ENCODE results near the gene SF1.

Gene SF1

DNA sequence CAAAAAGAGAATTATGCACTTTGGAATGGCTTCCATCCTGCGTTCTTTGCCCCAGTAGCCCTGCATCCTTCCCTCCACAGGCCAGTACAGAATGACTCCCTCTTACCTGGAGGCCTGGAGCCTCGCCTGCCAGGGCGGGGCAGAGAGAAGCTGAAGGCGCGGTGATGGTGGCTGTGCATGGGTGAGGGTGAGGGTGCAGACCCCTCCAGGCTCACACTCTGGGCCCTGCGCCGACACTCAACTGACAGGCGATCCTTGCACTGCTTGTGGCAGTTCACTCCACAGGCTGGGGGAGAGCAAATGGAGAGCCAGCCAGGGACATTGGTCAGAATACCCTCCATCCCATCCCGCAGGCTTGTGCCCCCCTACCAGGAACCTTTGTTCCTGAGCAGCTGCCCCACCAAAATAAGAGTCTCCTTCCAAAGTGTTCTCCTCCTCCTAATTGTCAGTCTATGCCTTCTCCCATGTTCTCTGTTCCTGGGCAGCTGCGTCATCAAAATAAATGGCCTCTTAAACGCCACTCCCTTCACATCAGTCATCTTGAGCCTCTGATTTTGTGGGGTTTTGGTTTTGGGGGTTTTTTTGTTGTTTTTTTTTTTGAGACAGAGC, 49.5 kb downstream of the SF1 start:
- no peak for DNase-seq

DNA sequence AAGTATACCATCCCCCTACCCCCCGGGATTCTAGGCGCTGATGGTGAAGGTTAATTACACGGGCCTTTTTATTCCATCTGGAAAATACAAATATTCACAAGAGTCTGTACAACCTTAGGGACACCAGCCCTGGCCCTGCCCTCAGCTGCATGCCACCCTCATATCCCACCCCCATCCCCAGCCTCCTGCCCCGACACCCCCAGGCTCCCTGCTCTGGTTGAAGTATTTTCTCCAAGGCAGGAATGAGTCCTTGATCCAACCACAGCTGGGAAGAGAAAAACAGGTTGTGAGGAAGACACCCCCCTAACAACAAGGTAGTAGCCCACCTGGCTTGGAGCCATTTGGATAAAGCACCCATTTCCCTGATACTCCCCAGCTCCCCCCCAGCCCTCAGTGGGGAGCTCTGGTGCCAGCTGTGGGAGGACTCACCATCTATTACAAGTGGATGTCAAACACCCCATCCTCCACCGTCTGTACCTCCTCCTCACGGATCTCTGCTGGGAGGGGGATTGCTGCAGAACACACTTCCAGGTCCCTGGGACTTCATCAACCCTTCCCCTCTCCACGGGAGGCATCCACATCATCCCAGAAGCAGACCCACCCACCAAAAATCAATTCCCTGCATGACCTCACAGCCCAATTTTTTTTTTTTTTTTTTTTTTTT, 51.3 kb downstream of the SF1 start:
- no peak for DNase-seq

DNA sequence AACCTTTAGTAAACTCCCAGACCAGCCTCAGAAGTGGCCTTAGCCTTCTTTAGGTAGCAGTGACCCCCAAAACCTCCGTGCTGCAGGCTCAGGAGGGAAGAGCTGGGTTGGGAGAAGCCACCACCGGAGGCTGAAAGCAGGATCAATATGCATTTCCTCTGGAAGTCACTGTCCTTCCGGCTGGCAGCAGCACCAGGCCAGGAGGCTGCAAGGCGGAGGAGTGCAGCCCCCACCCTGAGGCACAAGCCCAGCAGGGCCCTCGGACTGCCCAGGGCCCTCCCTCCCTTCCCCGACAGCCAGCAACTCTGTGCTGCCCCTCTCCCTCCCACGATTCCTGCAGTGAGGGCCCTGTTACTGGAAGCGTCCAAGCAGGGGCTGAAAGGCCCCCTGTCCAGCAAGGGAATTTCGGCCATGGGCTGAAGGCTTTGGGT, 52.1 kb downstream of the SF1 start:
- no peak for DNase-seq

DNA sequence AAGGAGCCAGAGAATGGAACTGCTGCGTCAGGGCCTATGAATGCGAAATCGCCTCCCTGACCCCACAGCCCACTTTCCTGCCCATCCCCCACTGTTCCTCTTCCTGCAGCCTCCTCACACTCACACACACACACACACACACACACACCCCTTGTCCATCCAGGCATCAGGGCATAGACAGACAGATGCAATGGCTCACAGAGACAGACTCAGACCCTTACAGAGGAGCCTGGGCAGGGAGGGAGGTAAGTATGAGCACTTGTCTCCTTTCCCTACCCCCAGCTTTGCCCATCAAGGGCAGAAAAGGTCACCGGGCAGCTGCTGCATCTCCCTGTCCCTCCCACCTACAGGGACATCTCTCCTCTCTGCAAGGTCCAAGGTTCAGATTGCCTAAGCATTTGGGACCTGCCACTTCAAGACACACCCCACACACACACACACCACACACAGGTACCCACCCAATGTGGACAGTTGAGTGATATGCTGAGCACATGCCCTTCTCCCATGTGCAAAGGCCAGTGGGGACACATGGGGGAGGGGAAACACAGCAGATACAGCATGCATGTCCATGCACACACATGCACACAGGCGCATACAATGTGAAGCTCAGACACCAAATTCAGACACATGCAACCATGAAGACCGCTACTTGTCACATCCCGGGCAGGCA, 53.3 kb downstream of the SF1 start:
- DNase-seq = no peak

DNA sequence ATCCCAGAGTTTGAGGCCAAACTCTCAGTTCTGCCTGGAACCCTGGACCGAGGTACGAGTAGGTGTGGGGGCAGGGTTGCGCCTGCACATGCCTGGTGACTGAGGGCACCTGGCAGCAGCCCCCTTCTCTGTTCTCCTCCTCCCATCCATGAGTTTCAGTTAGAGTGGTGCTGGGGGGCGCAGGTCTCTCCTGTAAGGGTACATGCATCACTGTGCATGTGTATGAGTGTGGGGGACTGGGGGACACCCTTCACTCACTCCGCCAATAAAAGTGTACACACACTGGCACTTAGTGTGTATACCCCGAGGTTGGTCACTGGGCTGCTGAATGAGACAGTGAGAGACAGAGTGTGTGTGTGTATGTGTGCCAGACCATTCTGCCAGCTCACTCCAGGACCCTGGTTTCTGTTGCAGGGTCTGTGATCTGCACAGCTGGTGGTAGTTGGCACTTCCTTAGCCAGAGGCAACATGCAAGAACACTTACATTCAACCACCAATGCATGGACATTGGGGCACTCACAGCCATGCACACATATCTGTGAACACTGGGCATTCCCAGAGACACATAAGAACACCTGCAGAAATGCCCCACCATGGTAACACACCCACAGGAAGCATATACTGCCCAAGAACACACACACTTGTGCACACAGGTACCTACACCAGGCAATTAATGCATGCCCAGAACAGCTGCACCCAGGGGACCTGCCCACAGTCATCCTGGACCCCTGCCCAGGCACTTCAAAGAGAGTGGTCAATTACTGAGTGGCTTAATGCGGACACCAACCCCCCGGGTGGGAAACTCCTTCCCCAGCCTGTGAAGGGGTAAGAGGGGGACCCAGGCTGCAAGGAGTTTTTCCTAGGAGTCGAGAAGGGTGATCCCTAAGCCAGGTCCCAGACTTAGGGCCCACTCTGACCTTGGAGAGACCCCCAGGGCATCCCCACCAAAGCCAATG, 54.2 kb downstream of the SF1 start:
- no peak for DNase-seq

DNA sequence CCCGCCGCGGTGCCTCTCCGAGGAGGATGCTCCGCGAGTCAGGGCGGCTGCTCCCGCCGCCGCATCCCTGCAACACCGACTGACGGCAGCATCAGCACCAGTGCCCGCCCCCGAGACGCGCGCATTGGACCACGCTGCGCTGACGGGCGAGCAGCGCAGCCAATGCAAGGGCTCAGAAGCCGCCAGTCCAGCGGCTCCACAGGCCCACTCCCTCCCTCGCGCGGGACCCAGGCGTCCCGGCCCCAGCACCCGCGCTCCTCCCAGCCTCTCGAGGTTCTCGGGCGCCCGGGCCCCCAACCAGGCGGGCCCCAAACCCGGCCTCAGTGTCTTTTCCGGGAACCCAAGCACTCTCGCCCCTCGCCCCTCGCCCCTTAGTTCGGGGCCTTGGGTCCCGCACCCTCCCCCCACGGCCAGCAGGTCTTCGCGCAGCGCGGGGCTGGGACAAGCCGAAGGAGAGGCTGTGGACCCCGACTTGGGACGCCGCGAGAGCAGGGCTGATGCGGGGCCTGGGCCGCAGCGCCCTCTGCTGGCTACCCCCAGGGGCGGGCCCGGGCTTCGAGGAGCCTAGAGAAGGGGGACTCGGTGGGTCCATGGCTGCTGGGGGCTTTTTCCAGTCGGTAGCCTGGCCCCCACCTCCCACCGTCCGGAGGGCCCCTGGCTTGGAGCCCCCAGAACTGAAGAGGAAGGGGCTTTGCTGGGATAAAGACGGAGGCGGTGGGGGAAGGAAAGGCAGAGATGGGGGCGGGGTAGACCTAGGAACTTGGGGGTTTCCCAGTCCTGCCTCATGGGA, 55.0 kb downstream of the SF1 start, which contains the start of gene NRXN2:
Gene NRXN2, minus strand, starts transcription at position 81 of the 790 bp plus-strand sequence. CDS start 9,498 bp downstream, outside the sequence.
- DNase-seq = peak; percentile 29 to 96 (median 89)

DNA sequence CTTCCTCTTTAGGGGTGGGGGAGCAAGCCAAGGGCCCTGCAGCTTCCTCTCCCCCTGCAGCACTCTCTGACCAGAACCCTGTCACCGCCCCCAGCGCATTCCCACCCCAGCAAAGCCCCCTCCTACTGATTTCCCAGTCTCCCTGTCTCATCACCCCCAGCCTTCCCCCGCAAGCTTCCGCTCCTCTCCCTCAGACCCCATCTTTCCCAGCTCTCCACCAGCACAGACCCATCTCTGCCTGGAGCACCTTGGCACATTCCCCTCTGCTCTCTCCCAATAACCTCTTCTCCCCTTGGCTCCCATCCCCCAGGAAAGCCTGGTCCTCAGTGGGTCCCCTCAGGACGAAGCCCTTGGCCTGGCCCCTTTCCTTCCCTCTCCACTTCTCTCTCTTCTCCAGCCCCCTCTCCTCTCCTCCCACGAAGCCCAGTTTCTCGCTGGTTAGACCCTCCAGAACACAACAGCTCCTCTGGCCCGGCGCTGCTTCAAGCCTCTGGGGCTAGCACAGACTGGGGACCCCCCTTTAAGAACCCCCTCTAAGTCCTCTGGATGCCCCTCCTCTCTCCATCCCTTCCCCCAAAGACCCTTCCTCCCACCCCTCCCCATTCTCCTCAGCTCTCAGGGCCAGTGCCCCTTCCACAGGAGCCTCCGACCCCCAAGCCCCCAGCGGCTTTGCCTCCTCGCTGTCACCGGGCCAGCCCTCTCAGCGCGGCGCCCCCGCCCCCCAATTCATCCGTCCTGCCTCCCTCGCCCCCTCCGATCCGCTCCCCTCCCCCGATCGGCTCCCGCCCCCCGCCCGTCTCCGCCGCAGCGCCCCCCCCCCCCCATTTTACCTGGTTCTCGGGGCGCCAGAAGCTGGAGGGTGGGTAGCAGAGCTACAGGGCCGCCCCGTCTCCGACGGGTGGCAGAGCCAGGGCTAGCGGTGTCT, 55.9 kb downstream of the SF1 start:
- DNase-seq = no peak

DNA sequence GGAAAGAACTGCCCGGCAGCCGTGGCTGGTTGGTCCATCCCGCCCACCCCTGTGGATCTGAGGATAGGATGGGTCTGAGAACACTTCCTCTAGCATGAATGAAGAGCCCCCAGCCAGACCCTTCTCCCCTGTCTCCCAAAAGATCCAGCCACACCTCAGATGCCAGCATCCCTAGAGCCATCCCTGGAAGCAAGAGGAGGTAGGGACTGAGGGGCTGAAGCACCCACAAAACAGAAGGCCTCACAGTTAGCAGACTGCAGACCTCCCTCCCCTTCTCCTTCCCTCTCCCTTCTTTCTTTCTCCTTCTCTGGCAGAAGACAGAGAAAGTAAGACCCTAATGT, 57.0 kb downstream of the SF1 start:
- DNase-seq = no peak

DNA sequence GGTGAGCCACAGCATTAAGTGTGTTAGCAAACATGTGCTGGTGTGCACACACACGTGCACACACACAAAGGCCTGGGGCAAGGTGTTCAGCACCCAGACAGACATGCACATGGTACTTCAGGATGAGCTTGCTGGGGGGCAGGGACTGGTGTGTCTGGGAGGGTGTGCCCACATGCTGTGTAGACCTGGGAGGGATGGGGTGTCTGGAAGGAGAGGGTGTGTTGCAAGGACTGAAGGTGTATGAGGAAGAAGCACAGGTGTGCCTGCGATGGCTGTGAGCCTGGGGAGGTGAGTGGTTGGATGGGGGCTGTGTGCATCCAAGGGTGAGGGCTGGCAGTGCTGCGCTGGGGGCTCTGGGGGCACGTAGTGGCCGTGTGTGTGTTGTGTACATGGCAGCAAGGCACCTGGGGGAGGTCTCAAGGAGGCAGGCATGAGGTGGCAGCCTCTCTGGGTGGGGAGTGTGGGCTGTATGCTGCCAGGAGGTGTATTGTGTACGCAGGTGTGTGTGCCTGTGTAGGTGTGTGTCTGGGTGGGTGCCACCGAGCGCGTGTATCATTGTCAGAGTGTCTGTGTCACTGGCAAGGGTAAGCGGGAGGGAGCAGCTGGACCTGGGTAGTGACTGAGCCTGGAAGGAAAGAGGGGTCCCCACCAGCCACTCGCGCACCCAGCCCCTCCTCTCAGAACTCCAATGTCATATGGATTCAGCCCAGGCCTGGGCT, 57.5 kb downstream of the SF1 start:
- DNase-seq = no peak

DNA sequence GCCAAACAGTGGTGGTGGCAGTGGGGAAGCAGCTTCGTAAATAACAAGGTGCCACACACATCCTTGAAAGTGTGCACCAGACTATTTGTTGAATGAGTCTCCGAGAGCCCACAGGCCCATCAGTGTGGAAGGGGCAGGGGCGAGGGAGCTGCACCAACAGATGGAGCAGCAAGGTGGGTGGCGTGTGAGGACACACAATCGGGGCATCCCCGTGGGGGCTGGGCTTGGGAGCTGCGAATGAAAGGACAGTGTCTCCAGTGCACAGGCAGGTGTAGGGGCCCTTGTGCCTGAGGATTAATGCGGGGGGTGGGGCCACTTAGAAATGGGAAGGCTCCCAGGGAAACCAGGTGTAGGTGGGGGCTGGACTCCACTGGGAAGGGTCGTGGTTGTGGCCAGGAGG, 58.2 kb downstream of the SF1 start:
- DNase-seq = no peak

DNA sequence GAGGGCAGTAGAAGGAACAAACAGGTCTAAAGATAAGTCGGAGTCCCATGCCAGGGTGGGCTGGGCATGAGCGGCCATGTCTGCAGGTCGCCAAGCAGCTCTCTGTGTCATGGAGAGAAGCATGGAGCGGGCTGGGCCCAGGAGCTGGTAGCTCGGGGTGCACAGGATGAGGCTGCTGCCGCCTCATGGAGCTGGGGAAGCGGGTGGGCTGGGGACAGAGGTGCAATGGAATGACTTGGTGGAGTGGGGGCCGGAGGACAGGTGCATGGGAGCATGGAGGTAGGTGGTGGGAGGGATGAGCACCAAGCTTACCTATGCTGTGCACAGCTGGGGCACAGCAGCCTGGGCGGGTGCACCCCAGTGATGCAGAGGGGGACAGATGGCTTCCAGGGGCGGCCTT, 58.9 kb downstream of the SF1 start:
- DNase-seq = no peak

DNA sequence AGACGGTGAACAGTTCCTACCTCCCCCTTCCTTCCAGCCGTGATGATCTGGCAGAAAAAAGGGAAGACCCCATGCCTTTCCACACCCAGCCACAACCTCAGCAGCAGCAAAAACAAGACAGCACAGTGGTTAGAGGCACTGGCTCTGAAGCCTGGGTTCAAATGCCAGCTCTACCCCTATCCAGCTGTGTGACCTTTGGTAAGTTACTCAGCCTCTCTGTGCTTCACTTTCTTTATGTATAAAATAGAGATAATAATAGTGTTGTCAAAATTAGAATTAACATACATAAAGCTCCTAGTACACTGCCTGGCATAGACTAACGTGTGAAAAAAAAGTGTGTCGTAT, 59.6 kb downstream of the SF1 start:
- DNase-seq = no peak

DNA sequence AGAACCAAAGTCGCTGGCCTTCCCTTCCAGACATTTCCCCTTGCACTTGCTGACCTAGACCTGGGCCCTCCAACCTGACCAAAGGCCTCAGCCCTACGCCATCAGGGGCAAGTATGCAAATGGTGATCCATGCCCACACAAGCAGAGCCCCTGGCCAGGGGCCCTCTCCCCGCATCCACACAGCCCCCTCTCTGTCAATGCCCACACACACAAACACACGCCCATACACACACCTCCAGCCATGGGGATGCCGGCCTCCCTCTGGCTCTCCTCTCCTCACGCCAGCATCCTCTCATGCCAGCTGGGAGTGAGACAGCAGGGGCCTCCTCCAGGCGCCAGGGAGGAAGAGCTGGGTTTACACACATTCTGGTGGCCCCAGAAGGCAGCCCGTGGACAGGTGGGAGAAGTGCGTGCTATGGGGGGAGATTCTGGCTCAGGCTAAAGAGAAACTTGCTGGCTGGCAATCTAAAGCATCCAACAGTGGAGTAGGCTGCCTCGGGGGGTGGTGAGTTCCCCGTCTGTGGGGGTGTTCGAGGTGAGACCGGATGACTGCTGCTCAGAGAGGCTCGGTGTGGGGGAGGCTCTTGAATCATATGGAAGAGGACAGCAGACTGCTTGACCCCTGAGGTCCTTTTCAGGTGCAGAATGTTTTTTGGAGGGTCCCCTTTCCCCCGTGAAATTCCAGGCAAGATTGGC, 60.1 kb downstream of the SF1 start:
- DNase-seq = peak in 17 of 58 donors; percentile 16 to 66 (median 39)

DNA sequence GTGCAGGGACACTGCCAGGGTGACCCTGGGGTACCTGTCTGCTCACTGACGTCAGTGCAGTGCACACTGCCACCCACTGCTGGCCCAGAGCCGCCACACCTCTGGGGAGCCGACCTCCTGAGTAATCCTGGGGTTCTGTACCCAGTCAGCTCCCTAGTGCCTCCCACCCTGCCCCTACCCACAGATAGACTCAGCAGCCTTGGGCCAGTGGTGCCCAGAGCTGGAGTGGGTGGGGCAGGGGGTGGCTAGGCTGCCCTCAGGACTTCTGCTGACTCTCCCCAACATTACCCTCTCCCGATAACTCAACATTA, 61.1 kb downstream of the SF1 start:
- no peak for DNase-seq

DNA sequence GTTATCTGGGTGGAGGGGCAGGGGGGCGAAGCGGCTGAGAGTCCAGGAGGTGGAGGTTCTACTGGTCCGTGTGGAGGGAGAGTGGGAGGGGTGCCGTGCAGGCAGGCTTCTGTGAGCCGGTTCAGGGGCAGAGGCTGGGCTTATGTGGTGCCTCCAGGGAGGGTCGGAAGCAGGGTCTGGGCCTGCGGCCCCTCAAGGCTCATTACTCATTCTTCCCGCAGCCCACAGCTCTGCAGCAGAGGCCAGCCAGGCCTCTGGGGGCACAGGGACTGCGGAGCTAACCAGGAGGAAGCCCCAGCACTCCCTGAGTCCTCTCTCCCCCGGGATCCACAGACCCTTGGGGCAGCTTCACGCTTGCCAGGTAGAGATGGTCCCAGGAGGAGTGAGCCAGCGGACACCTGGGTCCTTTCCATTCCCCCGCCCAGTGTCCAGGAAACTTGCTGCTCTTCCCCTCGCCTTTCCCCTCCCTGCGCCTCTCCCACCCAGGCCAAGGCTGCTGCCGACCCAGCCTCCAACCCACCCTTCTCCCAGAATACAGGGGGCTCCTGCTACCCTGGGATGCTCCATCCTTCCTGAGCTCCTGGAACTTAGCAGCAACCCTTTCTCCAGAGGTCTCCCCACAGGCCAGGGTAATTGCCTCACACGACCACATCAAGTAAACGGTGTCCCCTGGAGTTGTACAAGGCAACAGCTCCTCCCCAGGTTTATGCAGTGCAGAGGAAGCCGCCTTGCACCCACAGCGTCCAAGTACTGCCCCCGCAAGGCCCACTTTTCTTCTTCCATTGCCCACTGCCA, 61.7 kb downstream of the SF1 start:
- DNase-seq = no peak

DNA sequence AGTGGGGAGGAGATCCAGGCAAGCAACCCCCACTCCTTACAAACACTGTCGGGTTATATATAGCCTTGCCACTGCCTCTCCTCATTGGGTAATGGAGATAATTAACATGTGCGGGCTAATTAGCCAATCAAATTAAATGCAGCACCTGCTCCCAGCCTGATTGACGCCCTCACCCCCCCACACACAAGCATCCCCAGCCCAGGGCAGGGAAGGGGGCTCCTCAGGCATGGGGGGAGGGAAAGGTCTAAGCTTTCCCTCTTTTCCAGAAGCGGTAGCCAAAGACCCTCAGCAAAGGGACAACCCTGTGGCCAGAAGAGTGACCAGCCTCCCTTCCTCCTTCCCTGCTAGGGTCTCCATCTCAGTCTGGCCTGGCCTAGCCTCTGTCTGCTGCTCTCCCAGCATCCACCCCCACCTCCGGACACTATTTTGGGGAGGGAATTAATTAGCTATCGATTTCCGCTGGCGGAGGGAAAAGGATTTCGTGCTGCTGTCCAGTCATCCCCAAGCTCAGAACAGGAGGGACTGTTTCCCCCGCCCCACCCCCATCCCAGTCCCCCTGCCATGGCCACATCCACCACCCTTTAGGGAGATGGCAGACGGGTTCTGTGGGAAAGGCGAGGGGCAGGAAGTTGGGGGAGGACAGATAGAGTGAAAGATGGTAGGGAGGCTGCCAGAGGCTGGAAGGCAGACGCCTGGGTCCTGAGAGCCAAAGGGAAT, 62.4 kb downstream of the SF1 start:
- DNase-seq = no peak

DNA sequence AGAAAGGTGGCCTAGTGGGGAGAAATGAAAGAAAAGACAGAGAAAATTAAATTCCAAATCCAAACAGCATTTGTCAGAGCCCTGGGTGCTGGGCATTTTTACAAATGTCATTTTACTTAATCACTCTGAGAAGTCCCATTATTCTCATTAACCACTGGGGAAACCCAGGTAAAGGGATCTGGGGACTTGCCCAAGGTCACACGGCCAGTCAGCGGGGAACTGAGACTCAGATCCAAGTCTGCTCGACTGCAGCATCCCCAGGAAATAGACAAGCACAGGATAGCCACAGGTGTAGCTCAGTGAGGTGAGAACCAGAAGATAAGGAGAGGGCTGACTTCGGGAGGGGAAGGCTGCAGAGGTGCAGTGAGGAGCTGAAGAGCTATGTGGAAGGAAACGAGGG, 63.2 kb downstream of the SF1 start:
- no peak for DNase-seq
